ENCODE measurements around the gene USP32. TPM values are rescaled to one million over a fixed set of nuclear protein-coding genes. Genes with fewer than 3 reads are reported as not detected.

Gene USP32
- polyA plus RNA-seq, 1 experiment = 40.7 TPM

GRCh38 chr17:60160829-60161501 is 231.0 kb downstream of the USP32 start:
- TF ChIP-seq, protein P1, sequence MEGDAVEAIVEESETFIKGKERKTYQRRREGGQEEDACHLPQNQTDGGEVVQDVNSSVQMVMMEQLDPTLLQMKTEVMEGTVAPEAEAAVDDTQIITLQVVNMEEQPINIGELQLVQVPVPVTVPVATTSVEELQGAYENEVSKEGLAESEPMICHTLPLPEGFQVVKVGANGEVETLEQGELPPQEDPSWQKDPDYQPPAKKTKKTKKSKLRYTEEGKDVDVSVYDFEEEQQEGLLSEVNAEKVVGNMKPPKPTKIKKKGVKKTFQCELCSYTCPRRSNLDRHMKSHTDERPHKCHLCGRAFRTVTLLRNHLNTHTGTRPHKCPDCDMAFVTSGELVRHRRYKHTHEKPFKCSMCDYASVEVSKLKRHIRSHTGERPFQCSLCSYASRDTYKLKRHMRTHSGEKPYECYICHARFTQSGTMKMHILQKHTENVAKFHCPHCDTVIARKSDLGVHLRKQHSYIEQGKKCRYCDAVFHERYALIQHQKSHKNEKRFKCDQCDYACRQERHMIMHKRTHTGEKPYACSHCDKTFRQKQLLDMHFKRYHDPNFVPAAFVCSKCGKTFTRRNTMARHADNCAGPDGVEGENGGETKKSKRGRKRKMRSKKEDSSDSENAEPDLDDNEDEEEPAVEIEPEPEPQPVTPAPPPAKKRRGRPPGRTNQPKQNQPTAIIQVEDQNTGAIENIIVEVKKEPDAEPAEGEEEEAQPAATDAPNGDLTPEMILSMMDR (IDR thresholded peaks at IDR 0.05; ENCODE audit: low read depth, low read length) = no peak
- ChIA-PET CTCF (interaction anchor here (1.3 kb wide), 1 partner anchor 18 kb away, joined by 5 read pairs; no protein-coding TSS in a partner anchor), POLR2A (no interaction called here)
- Histone ChIP-seq H3K9me3 (ENCODE audit: control insufficient read depth, insufficient read depth, low read length) (no peaks in the 10 kb centered on the region; the same call in 1 of the 2 replicates), H3K4me3 (ENCODE audit: low read depth, low read length) (no peak overlapping the region), H3K27me3 (ENCODE audit: control insufficient read depth, insufficient read depth, low read length) (peaks cover 19% of the 10 kb centered on the region), H3K27ac (ENCODE audit: low read depth, low read length) (no peak overlapping the region)
- DNase-seq (ENCODE audit: low read depth, low spot score) = no peak

GRCh38 chr17:60159479-60159866 is 232.5 kb downstream of the USP32 start:
- no peak overlapping the region for H3K4me3 ChIP-seq (ENCODE audit: low read depth, low read length)
- CTCF ChIA-PET = no interaction called here
- DNase-seq (ENCODE audit: low read depth, low spot score) = no peak

DNA sequence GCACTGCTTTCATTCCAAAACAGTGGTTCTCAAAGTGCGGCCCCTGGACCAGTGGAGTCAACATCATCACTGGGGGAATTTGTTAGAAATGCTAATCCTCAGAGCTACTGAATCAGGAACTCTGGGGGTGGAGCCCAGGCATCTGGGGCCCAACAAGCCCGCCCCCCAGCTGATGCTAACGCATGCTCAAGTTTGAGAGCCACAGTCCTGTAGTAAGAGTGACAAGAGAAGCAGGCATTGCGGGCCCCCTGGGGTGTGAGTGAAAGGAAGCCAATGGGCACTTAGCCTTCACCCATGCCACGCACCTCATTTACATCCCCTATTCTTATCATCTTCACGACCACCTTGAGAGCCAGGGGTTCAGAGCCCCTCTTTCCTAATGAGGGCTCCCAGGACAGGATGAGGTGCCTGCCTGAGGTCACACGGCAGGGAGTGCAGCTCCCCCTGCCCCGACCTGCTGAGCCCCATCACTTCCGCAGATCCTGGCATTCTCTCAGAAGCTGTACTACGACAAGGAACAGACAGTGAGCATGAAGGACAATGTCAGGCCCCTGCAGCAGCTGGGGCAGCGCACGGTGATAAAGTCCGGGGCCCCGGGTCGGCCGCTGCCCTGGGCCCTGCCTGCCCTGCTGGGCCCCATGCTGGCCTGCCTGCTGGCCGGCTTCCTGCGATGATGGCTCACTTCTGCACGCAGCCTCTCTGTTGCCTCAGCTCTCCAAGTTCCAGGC is 233.0 kb downstream of the USP32 start:
- POLR2A ChIA-PET = no interaction called here
- TF ChIP-seq, protein P1 (IDR thresholded peaks at IDR 0.05; ENCODE audit: low read depth, low read length) = no peak
- CTCF ChIA-PET = no interaction called here
- H3K27me3 ChIP-seq (ENCODE audit: control insufficient read depth, insufficient read depth, low read length) = peaks cover 23% of the 10 kb centered on the region
- H3K4me3 ChIP-seq (ENCODE audit: low read depth, low read length) = no peak overlapping the region
- no peaks in the 10 kb centered on the region; the same call in 1 of the 2 replicates for H3K9me3 ChIP-seq (ENCODE audit: control insufficient read depth, insufficient read depth, low read length)
- no peak for DNase-seq (ENCODE audit: low read depth, low spot score)
- H3K27ac ChIP-seq (ENCODE audit: low read depth, low read length) = no peak overlapping the region

More at GRCh38 chr17:60159479-60159866, 232.5 kb downstream of the USP32 start:
- Histone ChIP-seq H3K27ac (ENCODE audit: low read depth, low read length) (no peak overlapping the region), H3K27me3 (ENCODE audit: control insufficient read depth, insufficient read depth, low read length) (peaks cover 23% of the 10 kb centered on the region), H3K9me3 (ENCODE audit: control insufficient read depth, insufficient read depth, low read length) (no peaks in the 10 kb centered on the region; the same call in 1 of the 2 replicates)
- TF ChIP-seq, protein P1 (IDR thresholded peaks at IDR 0.05; ENCODE audit: low read depth, low read length) = no peak
- POLR2A ChIA-PET = no interaction called here

DNA sequence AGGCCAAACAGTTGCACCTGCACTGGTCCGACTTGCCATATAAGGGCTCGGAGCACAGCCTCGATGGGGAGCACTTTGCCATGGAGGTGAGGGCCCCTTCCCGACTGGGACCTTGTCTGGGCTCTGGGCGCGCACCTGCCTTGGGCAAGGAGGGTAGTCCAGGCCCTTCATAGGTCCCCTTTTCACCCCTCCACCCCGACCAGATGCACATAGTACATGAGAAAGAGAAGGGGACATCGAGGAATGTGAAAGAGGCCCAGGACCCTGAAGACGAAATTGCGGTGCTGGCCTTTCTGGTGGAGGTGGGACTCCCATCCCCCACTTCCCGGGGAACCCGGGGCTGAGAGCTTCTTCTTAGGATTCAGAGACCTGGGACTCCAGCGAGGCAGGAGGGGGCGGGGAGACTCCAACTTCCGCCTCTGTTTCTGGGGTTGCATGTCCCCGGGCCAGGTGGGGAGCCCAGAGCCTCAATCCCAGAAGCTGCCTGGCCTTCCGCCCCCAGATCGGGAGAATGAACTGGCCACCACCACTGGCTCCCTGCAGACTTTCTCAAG is 234.4 kb downstream of the USP32 start:
- H3K27ac ChIP-seq (ENCODE audit: low read depth, low read length) = no peak overlapping the region
- CTCF ChIA-PET = interaction anchor here (0.7 kb wide), 1 partner anchor 178 kb away, joined by 5 read pairs; no protein-coding TSS in a partner anchor
- POLR2A ChIA-PET = no interaction called here
- H3K27me3 ChIP-seq (ENCODE audit: control insufficient read depth, insufficient read depth, low read length) = peaks cover 33% of the 10 kb centered on the region
- no peak overlapping the region for H3K4me3 ChIP-seq (ENCODE audit: low read depth, low read length)
- H3K9me3 ChIP-seq (ENCODE audit: control insufficient read depth, insufficient read depth, low read length) = no peaks in the 10 kb centered on the region; the same call in 1 of the 2 replicates
- TF ChIP-seq, protein P1 (IDR thresholded peaks at IDR 0.05; ENCODE audit: low read depth, low read length) = no peak
- no peak for DNase-seq (ENCODE audit: low read depth, low spot score)

GRCh38 chr17:60156746-60157145 is 235.2 kb downstream of the USP32 start:
- H3K27ac ChIP-seq (ENCODE audit: low read depth, low read length) = no peak overlapping the region
- TF ChIP-seq, protein P1 (IDR thresholded peaks at IDR 0.05; ENCODE audit: low read depth, low read length) = no peak
- ChIA-PET POLR2A (no interaction called here), CTCF (no interaction called here)
- H3K27me3 ChIP-seq (ENCODE audit: control insufficient read depth, insufficient read depth, low read length) = peaks cover 41% of the 10 kb centered on the region
- H3K9me3 ChIP-seq (ENCODE audit: control insufficient read depth, insufficient read depth, low read length) = no peaks in the 10 kb centered on the region; the same call in 1 of the 2 replicates
- no peak overlapping the region for H3K4me3 ChIP-seq (ENCODE audit: low read depth, low read length)
- DNase-seq (ENCODE audit: low read depth, low spot score) = no peak

Measured in AG04450 (cell line).